Stomach (tissue), 4 donors: ENCODE data around the gene PPAN.

Source experiments
- CTCF ChIP-seq, 7 experiments: fragments of 450-650 bp in 4 of 7; fragments of 200-600 bp in 3 of 7; sonication (generic) in 3 of 7; IDR thresholded peaks; one replicate each; pipeline ENCODE4 v1.5.1; 2016 to 2019; ENCODE audit warnings: antibody characterized with exemption in 7 of 7, control low read depth in 2 of 7, mild to moderate bottlenecking in 1 of 7
- POLR2A ChIP-seq, 4 donors: fragments of 450-650 bp; IDR thresholded peaks; one replicate each; pipeline ENCODE4 v1.6.1; 2016; ENCODE audit warnings: antibody characterized with exemption in 4 of 4, control low read depth in 2 of 4, mild to moderate bottlenecking in 1 of 4, moderate library complexity in 1 of 4
- POLR2AphosphoS5 ChIP-seq, 3 donors: sonication (generic); formaldehyde crosslinking; IDR thresholded peaks; one replicate each; pipeline ENCODE4 v1.6.1; 2016; ENCODE audit warnings: antibody characterized with exemption in 3 of 3

GRCh38 chr19:10135551-10136334 lies 29.6 kb downstream of the PPAN start:
- no peak for TF ChIP-seq POLR2AphosphoS5 (IDR thresholded peaks at IDR 0.05)
- no peak for TF ChIP-seq CTCF (IDR thresholded peaks at IDR 0.05)
- TF ChIP-seq POLR2A (IDR thresholded peaks at IDR 0.05): no peak
